Hepatocyte (in vitro differentiated cells): ENCODE data around the gene CCM2.

Source experiments
- CTCF ChIP-seq: fragments of 200-600 bp; sonication (generic); IDR thresholded peaks from 2 replicates; pipeline ENCODE4 v1.5.1; 2016; ENCODE audit warnings: antibody characterized with exemption, mild to moderate bottlenecking; ENCODE audit not compliant: poor library complexity
- EZH2 ChIP-seq: fragments of 200-600 bp; sonication (generic); IDR thresholded peaks from 2 replicates; pipeline ENCODE4 v1.6.1; 2016; ENCODE audit warnings: antibody characterized with exemption, mild to moderate bottlenecking, borderline replicate concordance
- EZH2phosphoT487 ChIP-seq: fragments of 200-600 bp; sonication (generic); IDR thresholded peaks from one replicate; pipeline ENCODE4 v1.6.1; 2018; ENCODE audit warnings: antibody characterized with exemption, mild to moderate bottlenecking, low read depth, moderate library complexity; ENCODE audit not compliant: unreplicated experiment, severe bottlenecking

DNA sequence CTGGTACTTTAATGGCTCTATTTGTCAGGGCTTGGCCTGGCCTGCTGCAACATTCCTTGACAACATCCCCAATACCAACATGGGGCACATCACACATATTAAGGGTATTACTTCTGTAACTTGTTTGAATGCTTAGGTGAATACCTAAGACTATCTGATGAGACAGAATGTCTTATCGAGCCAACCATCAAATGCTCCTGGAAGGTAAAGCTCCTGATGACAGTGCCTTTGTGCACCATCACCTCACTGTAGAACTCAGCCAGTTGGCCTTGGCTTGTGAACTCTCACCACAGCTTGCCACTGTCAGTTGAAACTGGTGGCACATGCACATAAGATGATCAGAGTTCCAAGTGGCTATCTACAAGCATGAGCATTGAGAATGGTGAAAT, 17.5 kb upstream of the CCM2 start:
- TF ChIP-seq CTCF (no peak), EZH2 (no peak), EZH2phosphoT487 (no peak)
